SKM-1 (cell line): ENCODE measurements around the gene SF3A1.
A peak's percentile ranks its signal among the peaks of the same experiment; 100 is the strongest.

Experiments
- DNase-seq: peaks from one replicate; lab custom pipeline; 2025; ENCODE audit not compliant: unreplicated experiment; lab: John Stamatoyannopoulos, UW

SF3A1 gene

DNA sequence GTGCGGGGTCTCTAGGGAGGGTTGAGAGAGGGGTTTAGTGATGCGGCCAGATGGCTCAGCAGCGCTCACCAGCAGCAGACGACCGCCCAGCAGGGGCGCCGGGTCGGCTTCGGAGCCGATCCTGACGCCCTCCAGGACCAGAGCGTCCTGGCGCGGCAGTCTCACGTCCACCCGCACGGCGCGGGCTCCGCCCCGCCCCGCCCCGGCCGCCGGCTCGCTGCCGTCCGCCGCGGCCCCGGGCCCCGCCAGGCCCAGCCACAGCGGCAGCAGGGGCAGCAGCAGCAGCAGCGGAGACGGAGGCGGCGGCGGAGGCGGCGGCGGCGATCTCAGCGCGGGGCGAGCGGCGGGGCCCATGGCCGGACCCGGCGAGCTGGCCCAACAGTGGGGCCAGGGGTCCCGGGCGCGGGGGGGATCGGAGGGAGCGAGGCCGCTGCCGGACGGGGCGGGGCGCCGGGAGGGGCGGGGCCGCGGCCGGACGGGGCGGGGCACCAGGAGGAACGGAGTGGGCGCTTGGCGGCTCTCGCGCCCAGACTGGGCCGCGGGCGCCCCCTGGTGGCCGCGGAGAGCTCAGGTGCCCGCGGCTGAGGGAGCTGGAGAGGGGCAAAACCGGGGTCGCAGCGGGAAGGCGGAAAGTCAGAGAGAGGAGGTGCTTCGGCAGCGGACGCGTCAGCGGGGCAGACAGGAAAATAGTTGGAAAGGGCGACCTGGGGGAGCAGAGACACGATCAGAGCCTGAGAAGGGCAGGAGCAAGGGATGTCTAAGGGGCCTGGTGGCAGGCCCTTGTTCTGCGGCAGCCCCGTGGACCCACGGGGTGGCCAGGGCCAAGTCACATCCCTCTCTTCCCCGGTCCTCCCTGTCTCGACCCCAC, 30.5 kb upstream of the SF3A1 start, which contains the start of gene RNF215:
Gene RNF215 (minus strand): TSS at position 452 of the 868 bp plus-strand sequence. CDS start 98 bp downstream, at position 354.
- peak; percentile 62 for DNase-seq

GRCh38 chr22:30386608-30386959, 29.9 kb upstream of the SF3A1 start:
- DNase-seq, result no peak

DNA sequence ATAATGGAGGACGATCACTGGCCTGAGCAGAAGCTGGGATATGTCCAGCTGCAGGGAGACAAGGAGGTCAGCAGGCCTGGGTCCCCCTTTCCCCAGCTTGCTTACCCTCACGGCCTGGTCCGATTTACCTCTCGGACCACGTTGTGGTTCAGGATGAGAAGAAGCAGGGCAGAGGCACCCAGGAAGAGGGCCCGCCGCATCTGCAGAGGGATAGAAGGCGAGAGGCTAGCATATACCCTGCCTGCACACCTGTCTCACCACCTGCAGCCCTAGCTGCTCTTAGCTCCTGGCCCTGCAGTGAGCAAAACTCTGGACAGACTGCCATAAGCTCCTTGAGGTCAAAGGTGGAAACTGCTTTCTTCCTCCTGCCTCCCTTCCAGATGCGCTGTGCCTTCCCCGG, 29.2 kb upstream of the SF3A1 start:
- DNase-seq, result no peak

GRCh38 chr22:30383061-30383460, 26.4 kb upstream of the SF3A1 start:
- DNase-seq, result no peak

DNA sequence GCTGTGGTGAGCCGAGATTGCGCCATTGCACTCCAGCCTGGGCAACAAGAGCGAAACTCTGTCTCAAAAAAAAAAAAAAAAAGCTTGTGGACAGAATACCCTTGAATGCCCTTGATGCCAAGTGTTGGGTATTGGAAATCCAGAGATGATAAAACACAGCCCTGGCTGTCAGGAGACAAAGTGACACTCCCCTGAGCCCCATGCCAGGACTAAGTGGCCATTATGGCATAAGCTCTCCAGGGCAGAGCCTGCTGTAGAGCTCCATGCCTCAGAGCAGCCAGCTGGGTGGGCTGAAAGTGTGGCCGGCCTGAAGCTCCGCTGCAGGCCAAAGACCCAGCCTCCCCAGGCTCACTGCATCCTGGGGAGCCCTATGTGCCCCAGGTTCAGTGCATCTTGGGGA, 25.6 kb upstream of the SF3A1 start:
- DNase-seq, result no peak

GRCh38 chr22:30381264-30381663, 24.6 kb upstream of the SF3A1 start:
- no peak for DNase-seq

- no peak for DNase-seq
These were observed 23.3 kb upstream of the SF3A1 start for GRCh38 chr22:30380011-30380410.

GRCh38 chr22:30375312-30375849, 18.7 kb upstream of the SF3A1 start:
- no peak for DNase-seq

GRCh38 chr22:30373331-30374325, 16.9 kb upstream of the SF3A1 start:
- DNase-seq, result no peak

- peak; percentile 88 for DNase-seq
These were observed 16.2 kb upstream of the SF3A1 start for GRCh38 chr22:30372915-30373314.

- no peak for DNase-seq
These were observed 15.3 kb upstream of the SF3A1 start for GRCh38 chr22:30371981-30372380.

- DNase-seq, result no peak
These were observed 14.6 kb upstream of the SF3A1 start for GRCh38 chr22:30371321-30371720.

DNA sequence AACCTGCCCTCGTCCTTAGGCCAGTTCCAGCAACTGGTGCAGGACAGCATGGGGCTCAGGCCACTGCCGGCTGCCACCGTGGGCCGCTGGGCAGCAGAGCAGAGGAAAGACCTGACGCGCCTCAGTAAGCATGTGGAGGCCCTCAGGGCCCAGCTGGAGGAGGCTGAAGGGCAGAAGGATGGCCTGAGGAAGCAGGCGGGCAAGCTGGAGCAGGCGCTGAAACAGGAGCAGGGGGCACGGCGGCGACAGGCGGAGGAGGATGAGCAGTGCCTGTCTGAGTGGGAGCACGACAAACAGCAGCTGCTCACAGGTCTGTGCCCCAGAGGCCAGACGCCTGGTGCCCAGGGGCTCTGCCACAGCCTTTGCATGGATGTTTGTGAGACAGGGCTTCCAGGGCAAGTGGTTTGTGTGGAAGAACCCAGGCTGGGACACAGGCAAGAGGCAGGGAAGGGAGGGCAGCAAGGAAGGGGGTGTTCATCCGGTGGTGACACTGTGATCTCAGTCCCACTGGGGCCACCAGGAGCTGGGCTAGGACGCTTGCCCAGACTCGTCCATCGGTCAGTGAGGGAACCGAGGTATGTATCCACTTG, 14.0 kb upstream of the SF3A1 start:
- DNase-seq, result no peak

GRCh38 chr22:30368420-30368819, 11.7 kb upstream of the SF3A1 start:
- no peak for DNase-seq

- no peak for DNase-seq
These were observed 9.2 kb upstream of the SF3A1 start for GRCh38 chr22:30365891-30366290.

- no peak for DNase-seq
These were observed 6.1 kb upstream of the SF3A1 start for GRCh38 chr22:30362651-30363281.

GRCh38 chr22:30361916-30362650, 5.4 kb upstream of the SF3A1 start:
- no peak for DNase-seq

DNA sequence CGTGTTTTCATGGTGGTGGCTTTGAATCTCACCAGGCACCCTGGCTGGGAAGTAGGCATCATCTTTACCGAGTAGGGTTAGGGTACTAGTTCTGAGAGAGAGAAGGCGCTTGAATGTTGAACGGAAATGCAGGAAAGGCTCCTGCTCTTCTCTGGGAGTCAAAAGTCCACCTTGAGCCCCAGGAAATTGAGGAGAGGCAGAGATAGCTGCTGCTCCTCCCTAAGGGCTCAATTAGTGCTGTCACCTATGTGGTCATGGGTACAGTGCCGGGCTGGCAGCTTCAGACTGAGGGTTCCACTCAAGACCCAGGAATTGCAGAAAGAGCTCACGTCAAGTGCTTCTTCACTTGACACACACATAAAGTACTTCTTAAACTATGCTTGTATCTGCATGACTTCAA, 1.8 kb upstream of the SF3A1 start:
- DNase-seq, result no peak

GRCh38 chr22:30357650-30358215, 1.0 kb upstream of the SF3A1 start:
- DNase-seq, result no peak

DNA sequence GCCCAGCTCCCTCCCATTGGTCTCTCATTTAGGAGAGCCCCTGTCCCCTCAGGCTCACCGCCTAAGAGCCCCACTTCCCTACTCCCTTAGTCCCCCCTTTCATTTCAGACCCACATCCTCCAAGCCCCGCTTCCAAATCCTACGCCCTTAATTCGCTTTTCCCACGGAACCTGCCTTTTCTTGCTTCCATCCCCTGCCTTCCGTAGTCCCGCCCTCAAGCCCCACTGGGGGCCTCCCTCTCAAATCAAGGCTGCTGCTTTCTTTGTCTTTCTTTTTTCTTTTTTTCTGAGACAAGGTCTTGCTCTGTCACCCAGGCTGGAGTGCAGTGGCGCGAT, 509 bp upstream of the SF3A1 start:
- DNase-seq, result no peak
